ENCODE data around the gene CD58. TPM values are rescaled to one million over a fixed set of nuclear protein-coding genes. Genes with fewer than 3 reads are reported as not detected.

The CD58 gene
- total and polyA plus RNA-seq, 2 of the 4 experiments (the other 2 are of a cell fraction) = 5.4 to 5.7 TPM

GRCh38 chr1:116501125-116501869 lies 69.5 kb downstream of the CD58 start (continued):
- TF ChIP-seq, protein P1, sequence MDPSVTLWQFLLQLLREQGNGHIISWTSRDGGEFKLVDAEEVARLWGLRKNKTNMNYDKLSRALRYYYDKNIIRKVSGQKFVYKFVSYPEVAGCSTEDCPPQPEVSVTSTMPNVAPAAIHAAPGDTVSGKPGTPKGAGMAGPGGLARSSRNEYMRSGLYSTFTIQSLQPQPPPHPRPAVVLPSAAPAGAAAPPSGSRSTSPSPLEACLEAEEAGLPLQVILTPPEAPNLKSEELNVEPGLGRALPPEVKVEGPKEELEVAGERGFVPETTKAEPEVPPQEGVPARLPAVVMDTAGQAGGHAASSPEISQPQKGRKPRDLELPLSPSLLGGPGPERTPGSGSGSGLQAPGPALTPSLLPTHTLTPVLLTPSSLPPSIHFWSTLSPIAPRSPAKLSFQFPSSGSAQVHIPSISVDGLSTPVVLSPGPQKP (IDR thresholded peaks at IDR 0.05; ENCODE audit: borderline replicate concordance, low read depth, low read length) = no peak
